HEK293 (cell line): ENCODE results near the gene CENPQ.

Experiments
- BCL6B ChIP-seq: fragments of 450-650 bp; formaldehyde crosslinking; IDR thresholded peaks from 2 replicates; pipeline ENCODE4 v1.5.1; 2017; ENCODE audit warnings: missing biosample characterization, missing genetic modification characterization
- CTCF ChIP-seq: fragments of 450-650 bp; formaldehyde crosslinking; IDR thresholded peaks from 2 replicates; pipeline ENCODE4 v1.5.1; 2016; ENCODE audit warnings: missing biosample characterization, missing genetic modification characterization
- HOXC10 ChIP-seq: sonication (generic); formaldehyde crosslinking; IDR thresholded peaks from 2 replicates; pipeline ENCODE4 v1.8.1; 2023; ENCODE audit warnings: mild to moderate bottlenecking, missing genetic modification reagents
- HOXD13 ChIP-seq: sonication (generic); formaldehyde crosslinking; IDR thresholded peaks from 2 replicates; pipeline ENCODE4 v1.8.0; 2022; ENCODE audit warnings: missing genetic modification reagents, borderline replicate concordance
- KLF10 ChIP-seq: fragments of 450-650 bp; IDR thresholded peaks from 2 replicates; pipeline ENCODE4 v1.5.1; 2018; ENCODE audit warnings: missing biosample characterization, mild to moderate bottlenecking, missing genetic modification characterization
- KLF8 ChIP-seq: fragments of 450-650 bp; formaldehyde crosslinking; IDR thresholded peaks from 2 replicates; pipeline ENCODE4 v1.5.1; 2016; ENCODE audit warnings: missing biosample characterization, missing genetic modification characterization
- MEIS1 ChIP-seq: sonication (generic); formaldehyde crosslinking; IDR thresholded peaks from 2 replicates; pipeline ENCODE4 v1.8.1; 2022; ENCODE audit warnings: missing genetic modification reagents, mild to moderate bottlenecking, borderline replicate concordance
- MZF1 ChIP-seq: fragments of 450-650 bp; formaldehyde crosslinking; IDR thresholded peaks from 2 replicates; pipeline ENCODE4 v1.5.1; 2017; ENCODE audit warnings: missing biosample characterization, missing genetic modification characterization, borderline replicate concordance
- OSR2 ChIP-seq: fragments of 450-650 bp; formaldehyde crosslinking; IDR thresholded peaks from 2 replicates; pipeline ENCODE4 v1.5.1; 2016; ENCODE audit warnings: missing biosample characterization, missing genetic modification characterization
- PATZ1 ChIP-seq: fragments of 450-650 bp; formaldehyde crosslinking; IDR thresholded peaks from 2 replicates; pipeline ENCODE4 v1.5.1; 2016; ENCODE audit warnings: missing biosample characterization, missing genetic modification characterization
- RBAK ChIP-seq: fragments of 450-650 bp; formaldehyde crosslinking; IDR thresholded peaks from 2 replicates; pipeline ENCODE4 v1.5.1; 2016; ENCODE audit warnings: missing biosample characterization, missing genetic modification characterization
- SP2 ChIP-seq: fragments of 450-650 bp; formaldehyde crosslinking; IDR thresholded peaks from 2 replicates; pipeline ENCODE4 v1.5.1; 2016; ENCODE audit warnings: missing biosample characterization, missing genetic modification characterization
- SP3 ChIP-seq: fragments of 450-650 bp; formaldehyde crosslinking; IDR thresholded peaks from 2 replicates; pipeline ENCODE4 v1.5.1; 2016; ENCODE audit warnings: missing biosample characterization, missing genetic modification characterization
- TRIM28 ChIP-seq: IDR thresholded peaks from 2 replicates; pipeline ENCODE4 v1.6.1; 2011; ENCODE audit warnings: low read length, control low read depth, borderline replicate concordance
- ZBTB17 ChIP-seq: fragments of 450-650 bp; formaldehyde crosslinking; IDR thresholded peaks from 2 replicates; pipeline ENCODE4 v1.5.1; 2016; ENCODE audit warnings: missing biosample characterization, missing genetic modification characterization
- ZNF174 ChIP-seq: fragments of 450-650 bp; formaldehyde crosslinking; IDR thresholded peaks from 2 replicates; pipeline ENCODE4 v1.5.0; 2017; ENCODE audit warnings: missing biosample characterization, mild to moderate bottlenecking, missing genetic modification characterization
- ZNF2 ChIP-seq: fragments of 450-650 bp; formaldehyde crosslinking; IDR thresholded peaks from 2 replicates; pipeline ENCODE4 v1.5.1; 2016; ENCODE audit warnings: missing biosample characterization, missing genetic modification characterization
- ZNF280C ChIP-seq: fragments of 450-650 bp; formaldehyde crosslinking; IDR thresholded peaks from 2 replicates; pipeline ENCODE4 v1.5.1; 2016; ENCODE audit warnings: missing biosample characterization, missing genetic modification characterization
- ZNF324 ChIP-seq: fragments of 450-650 bp; formaldehyde crosslinking; IDR thresholded peaks from 2 replicates; pipeline ENCODE4 v1.5.1; 2016; ENCODE audit warnings: missing biosample characterization, missing genetic modification characterization
- ZNF423 ChIP-seq: fragments of 450-650 bp; formaldehyde crosslinking; IDR thresholded peaks from 2 replicates; pipeline ENCODE4 v1.5.1; 2016; ENCODE audit warnings: missing biosample characterization, missing genetic modification characterization
- ZNF501 ChIP-seq: fragments of 450-650 bp; formaldehyde crosslinking; IDR thresholded peaks from 2 replicates; pipeline ENCODE4 v1.5.1; 2016; ENCODE audit warnings: missing biosample characterization, missing genetic modification characterization
- ZNF518A ChIP-seq: fragments of 450-650 bp; formaldehyde crosslinking; conservative IDR thresholded peaks from 2 replicates; pipeline ENCODE4 v1.5.1; 2016; ENCODE audit warnings: low read depth, missing biosample characterization, missing genetic modification characterization
- ZNF558 ChIP-seq: fragments of 450-650 bp; formaldehyde crosslinking; IDR thresholded peaks from 2 replicates; pipeline ENCODE4 v1.5.1; 2016; ENCODE audit warnings: missing biosample characterization, missing genetic modification characterization
- ZNF629 ChIP-seq: fragments of 450-650 bp; formaldehyde crosslinking; IDR thresholded peaks from 2 replicates; pipeline ENCODE4 v1.5.1; 2017; ENCODE audit warnings: missing biosample characterization, missing genetic modification characterization
- ZSCAN23 ChIP-seq: fragments of 450-650 bp; formaldehyde crosslinking; IDR thresholded peaks from 2 replicates; pipeline ENCODE4 v1.5.1; 2016; ENCODE audit warnings: missing biosample characterization, missing genetic modification characterization
- ZSCAN4 ChIP-seq: fragments of 450-650 bp; formaldehyde crosslinking; IDR thresholded peaks from 2 replicates; pipeline ENCODE4 v1.5.1; 2017; ENCODE audit warnings: missing biosample characterization, missing genetic modification characterization
- ZXDB ChIP-seq: fragments of 450-650 bp; formaldehyde crosslinking; IDR thresholded peaks from 2 replicates; pipeline ENCODE4 v1.5.1; 2016; ENCODE audit warnings: missing biosample characterization, missing genetic modification characterization

The CENPQ gene

GRCh38 chr6:49541210-49541724 is 78.1 kb downstream of the CENPQ start (continued):
- TF ChIP-seq TRIM28 (peak; percentile 71; the same call in 1 of the 2 replicates), ZNF324 (tag by site-specific recombination) (peak; percentile 92), ZNF280C (tag by site-specific recombination) (no peak), MZF1 (tag by site-specific recombination) (no peak), ZSCAN4 (tag by site-specific recombination) (peak; percentile 50; the same call in 1 of the 2 replicates), ZNF501 (peak; percentile 81; the same call in 1 of the 2 replicates), SP2 (tag by site-specific recombination) (peak; percentile 51), KLF10 (tag by site-specific recombination) (peak; percentile 91), PATZ1 (peak; percentile 53; the same call in 1 of the 2 replicates), MEIS1 (CRISPR knock-in tag) (peak; percentile 93), HOXC10 (no peak), ZXDB (peak; percentile 80), ZSCAN23 (tag by site-specific recombination) (peak; percentile 86; the same call in 1 of the 2 replicates), ZNF2 (tag by site-specific recombination) (peak; percentile 33; the same call in 1 of the 2 replicates), HOXD13 (0 out of 2 replicates have a peak, but pooled peaks have one; percentile 36), BCL6B (tag by site-specific recombination) (peak; percentile 51; the same call in 1 of the 2 replicates), OSR2 (tag by site-specific recombination) (peak; percentile 87), ZNF174 (tag by site-specific recombination) (peak; percentile 11; the same call in 1 of the 2 replicates), SP3 (tag by site-specific recombination) (peak; percentile 67), CTCF (tag by site-specific recombination) (no peak), RBAK (tag by site-specific recombination) (no peak), ZNF423 (tag by site-specific recombination) (no peak), KLF8 (tag by site-specific recombination) (peak; percentile 87), ZNF558 (tag by site-specific recombination) (peak; percentile 84), ZBTB17 (tag by site-specific recombination) (peak; percentile 51; the same call in 1 of the 2 replicates), ZNF518A (tag by site-specific recombination) (peak; percentile 68), ZNF629 (tag by site-specific recombination) (peak; percentile 97)
